Kidney glomerular epithelial cell (primary cell): ENCODE measurements around the gene KRTAP9-3.
"Not testable (repeated sequence)": the region's sequence is repeated elsewhere in the genome, so short reads cannot be mapped to it uniquely, and the experiment has no call there.

ENCODE experiments used
- DNase-seq: peaks from one replicate; lab custom pipeline; 2025; lab: John Stamatoyannopoulos, UW

Gene KRTAP9-3

DNA sequence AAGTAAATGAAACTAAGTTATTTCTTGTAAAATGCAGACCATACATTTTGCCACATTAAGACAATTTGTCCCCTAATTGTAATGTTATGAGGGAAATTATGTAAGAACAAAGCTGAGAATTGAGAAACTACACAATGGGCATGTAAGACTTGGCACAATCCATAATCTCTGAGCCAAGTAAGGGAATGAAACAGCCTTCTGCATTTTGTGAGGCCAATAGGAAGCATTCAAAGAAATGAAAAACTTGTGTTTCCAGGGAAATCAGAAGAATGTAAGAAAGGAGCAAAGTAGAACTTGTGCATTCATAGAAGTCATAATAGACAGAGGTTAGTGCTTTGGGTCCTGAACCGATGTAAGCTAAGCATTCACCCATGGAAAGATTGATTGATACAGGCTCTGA is 19.0 kb downstream of the KRTAP9-3 start:
- no peak for DNase-seq

DNA sequence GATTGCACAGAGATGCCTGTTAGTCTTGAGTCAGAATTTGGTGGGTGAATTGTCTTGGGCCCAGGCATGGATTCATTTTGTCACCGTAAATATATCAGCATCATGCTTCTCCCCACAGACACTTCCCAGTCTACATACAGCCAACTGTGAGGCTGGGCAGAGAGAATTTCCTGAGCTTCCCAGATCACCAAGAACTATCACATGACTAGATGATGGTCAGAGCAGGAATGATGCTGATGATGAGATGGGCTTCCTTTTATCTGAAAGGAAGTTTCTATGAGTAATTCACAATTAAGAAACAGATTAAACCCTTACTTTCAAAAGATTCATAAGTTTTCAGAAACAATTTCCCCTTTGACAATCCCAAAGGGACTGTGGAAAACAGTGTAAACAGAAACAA is 22.6 kb downstream of the KRTAP9-3 start:
- DNase-seq = no peak

DNA sequence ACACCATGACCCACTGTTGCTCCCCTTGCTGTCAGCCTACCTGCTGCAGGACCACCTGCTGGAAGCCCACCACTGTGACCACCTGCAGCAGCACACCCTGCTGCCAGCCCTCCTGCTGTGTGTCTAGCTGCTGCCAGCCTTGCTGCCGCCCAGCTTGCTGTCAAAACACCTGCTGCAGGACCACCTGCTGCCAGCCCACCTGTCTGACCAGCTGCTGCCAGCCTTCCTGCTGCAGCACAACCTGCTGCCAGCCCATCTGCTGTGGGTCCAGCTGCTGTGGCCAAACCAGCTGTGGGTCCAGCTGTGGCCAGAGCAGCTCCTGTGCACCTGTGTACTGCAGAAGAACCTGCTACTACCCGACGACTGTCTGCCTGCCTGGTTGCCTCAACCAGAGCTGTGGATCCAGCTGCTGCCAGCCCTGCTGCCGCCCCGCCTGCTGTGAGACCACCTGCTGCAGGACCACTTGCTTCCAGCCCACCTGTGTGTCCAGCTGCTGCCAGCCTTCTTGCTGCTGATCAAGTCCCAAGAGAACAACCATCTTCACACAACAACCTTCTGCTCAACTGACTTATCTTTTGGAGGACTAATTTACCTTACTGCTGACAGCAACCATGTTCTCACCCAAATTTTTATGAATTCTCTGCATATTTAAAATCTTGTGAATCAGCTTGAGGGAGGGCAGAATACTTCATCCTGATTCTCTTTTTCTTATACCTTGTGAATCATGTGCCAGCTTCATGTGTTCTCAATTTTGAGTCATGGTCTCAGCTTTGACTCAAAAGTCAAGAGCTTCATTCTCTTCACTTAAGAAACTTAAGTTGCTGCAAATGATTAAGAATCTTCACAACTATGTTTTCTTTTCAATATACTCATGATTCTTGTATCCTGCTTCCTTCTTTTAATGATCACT is 23.4 kb downstream of the KRTAP9-3 start, which contains the start of gene KRTAP9-9:
Gene KRTAP9-9, plus strand, starts transcription at position 4 of the 910 bp plus-strand sequence.
- not testable (repeated sequence) for DNase-seq

DNA sequence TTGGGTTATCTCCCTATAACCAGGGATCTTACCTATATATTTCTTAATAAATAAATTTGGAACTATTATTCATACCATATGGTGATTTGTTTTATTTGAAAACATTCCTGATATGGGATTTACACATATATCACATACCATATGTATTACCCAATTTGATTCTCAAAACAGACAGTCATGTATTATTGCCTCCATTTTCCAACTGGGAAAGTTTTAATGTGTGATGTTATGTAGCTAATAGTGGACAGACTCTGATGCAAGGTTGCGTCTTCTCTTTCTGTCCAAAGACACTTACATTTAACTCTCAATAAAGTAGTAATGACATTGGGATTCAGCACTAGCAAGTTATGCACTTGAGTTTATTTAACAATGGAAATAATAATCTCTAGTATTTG is 24.0 kb downstream of the KRTAP9-3 start:
- no peak for DNase-seq

DNA sequence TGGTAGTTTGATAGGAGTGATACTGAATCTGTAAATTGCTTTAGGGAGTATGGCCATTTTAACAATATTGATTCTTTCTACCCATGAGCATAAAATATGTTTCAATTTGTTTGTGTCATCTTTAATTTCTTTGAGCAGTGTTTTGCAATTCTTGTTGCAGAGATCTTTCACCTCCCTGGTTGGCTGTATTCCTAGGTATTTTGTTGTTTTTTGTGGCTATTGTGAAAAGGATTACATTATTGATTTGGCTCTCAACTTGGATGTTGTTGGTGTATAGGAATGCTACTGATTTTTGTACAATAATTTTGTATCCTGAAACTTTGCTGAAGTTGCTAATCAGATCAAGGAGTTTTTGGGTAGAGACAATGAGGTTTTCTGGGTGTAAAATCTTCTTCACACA is 26.2 kb downstream of the KRTAP9-3 start:
- no peak for DNase-seq

DNA sequence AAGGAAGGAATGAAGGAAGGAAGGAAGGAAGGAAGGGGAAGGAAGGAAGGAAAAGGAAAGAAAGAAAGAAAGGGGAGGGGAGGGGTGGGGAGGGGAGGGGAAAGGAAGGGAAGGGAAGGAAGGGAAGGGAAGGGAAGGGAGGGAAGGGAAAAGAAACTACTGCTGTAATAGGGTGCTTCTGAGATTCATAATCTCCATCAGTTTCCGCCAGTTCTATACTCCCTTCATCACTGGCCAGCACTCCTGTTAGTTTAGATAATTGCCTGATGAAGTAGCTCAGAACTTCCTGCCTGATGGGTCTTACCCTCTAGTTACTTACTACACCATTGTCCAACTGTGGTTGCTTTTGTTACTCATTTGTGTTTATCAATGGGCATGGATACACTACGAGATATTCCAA is 31.0 kb downstream of the KRTAP9-3 start:
- no peak for DNase-seq

DNA sequence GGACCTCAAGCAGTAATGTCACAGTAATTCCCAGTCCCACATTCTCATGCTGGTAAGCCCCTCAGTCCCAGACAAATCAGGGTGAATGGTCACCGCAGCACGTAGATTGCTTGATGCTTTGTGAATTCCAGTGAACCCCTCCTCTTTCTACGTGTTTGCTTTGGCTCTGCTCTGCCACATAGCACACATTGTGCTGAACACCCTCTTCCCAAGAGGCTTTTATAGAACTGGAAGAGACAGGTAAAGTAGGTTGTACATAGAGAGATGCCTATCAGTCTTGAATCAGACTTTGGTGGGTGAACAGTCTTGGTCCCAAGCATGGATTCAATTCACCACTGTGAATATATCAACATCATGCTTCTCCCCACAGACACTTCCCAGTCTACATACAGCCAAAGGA is 32.4 kb downstream of the KRTAP9-3 start:
- DNase-seq = no peak

DNA sequence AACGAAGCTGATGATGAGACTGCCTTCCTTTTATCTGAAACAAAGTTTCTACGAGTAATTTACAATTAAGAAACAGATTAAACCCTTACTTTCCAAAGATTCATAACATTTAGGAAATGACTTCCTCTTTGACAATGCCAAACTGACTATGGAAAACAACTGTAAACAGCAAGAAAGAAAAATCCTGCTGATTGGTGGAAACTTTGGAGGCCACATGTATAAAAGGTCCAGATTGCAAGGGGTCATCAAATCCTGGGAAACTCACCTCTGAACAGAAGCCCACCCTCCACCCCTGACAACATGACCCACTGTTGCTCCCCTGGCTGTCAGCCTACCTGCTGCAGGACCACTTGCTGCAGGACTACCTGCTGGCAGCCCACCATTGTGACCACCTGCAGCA is 32.8 kb downstream of the KRTAP9-3 start, which contains the start of gene KRTAP9-6:
Gene KRTAP9-6, plus strand, starts transcription at position 301 of the 400 bp plus-strand sequence. Its CDS starts 0 bp downstream, at position 301.
- DNase-seq = no peak

DNA sequence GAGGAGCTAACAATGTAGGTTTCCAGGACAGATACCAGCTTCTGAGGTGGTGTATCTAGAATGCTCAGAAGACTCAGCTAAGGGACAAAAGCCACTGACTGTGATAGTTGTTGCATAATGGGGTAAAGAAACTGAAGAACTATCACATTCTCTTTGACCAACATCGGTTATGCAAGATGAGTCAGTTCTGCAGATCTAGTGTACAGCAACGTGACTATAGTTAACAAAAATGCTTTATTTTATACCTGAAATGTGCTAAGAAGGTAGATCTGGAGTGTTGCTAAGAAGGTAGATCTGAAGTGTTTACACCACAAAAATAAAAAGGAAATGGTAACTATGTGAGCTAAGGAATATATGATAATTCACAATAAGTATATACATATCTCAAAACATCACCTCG is 35.5 kb downstream of the KRTAP9-3 start:
- no peak for DNase-seq

DNA sequence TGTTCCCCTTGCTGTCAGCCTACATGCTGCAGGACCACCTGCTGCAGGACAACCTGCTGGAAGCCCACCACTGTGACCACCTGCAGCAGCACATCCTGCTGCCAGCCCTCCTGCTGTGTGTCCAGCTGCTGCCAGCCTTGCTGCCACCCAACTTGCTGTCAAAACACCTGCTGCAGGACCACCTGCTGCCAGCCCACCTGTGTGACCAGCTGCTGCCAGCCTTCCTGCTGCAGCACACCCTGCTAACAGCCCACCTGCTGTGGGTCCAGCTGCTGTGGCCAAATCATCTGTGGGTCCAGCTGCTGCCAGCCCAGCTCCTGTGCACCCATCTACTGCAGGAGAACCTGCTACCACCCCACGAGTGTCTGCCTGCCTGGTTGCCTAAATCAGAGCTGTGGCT is 39.1 kb downstream of the KRTAP9-3 start:
- DNase-seq = not testable (repeated sequence)

DNA sequence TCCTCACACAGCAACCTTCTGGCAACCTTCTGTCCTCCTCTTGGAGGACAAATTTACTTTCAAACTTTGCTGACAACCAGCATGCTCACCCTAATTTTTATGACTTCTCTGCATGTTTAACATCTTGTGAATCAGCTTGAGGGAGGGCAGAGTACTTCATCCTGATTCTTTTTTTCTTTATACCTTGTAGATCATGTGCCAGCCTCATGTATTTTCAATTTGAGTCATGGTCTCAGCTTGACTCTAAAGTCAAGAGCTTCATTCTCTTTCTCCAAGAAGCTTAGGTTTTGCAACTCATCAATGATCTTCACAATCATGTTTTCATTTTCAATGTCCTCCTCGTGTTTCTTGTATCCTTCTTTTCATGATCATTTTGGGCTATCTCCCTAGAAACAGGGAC is 39.6 kb downstream of the KRTAP9-3 start:
- DNase-seq = no peak

DNA sequence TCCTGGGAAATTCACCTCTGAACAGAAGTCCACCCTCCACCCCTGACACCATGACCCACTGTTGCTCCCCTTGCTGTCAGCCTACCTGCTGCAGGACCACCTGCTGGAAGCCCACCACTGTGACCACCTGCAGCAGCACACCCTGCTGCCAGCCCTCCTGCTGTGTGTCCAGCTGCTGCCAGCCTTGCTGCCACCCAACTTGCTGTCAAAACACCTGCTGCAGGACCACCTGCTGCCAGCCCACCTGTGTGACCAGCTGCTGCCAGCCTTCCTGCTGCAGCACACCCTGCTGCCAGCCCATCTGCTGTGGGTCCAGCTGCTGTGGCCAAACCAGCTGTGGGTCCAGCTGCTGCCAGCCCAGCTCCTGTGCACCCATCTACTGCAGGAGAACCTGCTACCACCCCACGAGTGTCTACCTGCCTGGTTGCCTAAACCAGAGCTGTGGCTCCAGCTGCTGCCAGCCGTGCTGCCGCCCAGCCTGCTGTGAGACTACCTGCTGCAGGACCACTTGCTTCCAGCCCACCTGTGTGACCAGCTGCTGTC is 43.5 kb downstream of the KRTAP9-3 start, which contains the start of gene KRTAP9-7:
Gene KRTAP9-7, plus strand, starts transcription at position 51 of the 543 bp plus-strand sequence. Its CDS starts 0 bp downstream, at position 51.
- DNase-seq = not testable (repeated sequence)

DNA sequence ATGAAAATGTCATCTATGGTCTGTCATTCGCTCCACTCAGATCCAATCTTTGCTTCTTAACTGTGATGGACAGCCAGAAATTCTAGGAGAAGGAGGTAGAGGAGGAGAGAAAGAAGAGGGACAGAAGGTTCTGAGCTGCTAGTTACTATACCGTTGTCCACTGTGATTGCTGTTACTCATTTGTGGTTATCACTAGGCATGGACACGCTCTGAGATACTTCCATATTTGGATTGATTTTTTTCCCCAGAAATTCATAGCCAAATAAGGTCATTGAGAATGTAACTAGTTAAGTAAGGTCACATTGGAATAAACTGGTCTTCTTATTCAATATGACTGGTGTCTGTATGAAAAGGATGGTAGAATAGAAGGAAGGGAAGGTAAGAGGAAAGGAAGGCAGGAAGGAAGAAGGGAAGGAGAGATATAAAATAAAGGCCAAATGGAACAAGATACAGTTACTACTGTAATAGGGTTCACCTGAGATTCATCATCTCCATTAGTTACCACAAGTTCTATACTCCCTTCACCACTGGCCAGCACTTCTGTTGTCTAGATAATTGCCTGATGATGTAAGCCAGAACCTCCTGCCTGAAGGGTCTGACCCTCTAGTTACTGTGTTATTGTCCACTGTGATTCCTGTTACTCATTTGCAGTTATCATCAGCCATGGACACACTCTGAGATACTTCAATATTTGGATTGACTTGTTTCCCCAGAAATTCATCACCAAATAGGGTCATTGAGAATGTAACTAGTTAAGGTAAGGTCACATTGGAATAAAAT is 46.1 kb downstream of the KRTAP9-3 start:
- DNase-seq = peak; percentile 81
